Right lobe of liver (tissue), 6 donors: ENCODE measurements around the gene PLLP. TPM values are rescaled to one million over a fixed set of nuclear protein-coding genes. Genes with fewer than 3 reads are reported as not detected.

ENCODE experiments used
- ATAC-seq, 4 donors: fragments of 200-7000 bp; cut with Tn5 transposase; one replicate each; pipeline ENCODE4 v1.9.1; 2020; ENCODE audit warnings: mild to moderate bottlenecking in 4 of 4, moderate library complexity in 4 of 4
- DNase-seq, 3 donors: peaks; one replicate each; pipeline ENCODE4 v3.0.0-alpha.2; 2020
- H3K27ac ChIP-seq, 3 donors: fragments of 200-600 bp; one replicate each; pipeline ENCODE4 v1.8.0; 2022
- H3K27me3 ChIP-seq, 2 donors: fragments of 200-600 bp; one replicate each; pipeline ENCODE4 v1.8.0; 2022
- H3K36me3 ChIP-seq, 4 donors: fragments of 200-600 bp; sonication (generic) in 1 of 4; one replicate each; pipeline versions ENCODE4 v1.5.1 to v1.8.0; 2017 to 2022; ENCODE audit warnings: control low read depth in 1 of 4
- H3K4me1 ChIP-seq, 4 donors: fragments of 200-600 bp; sonication (generic) in 1 of 4; one replicate each; pipeline versions ENCODE4 v1.5.1 to v1.8.0; 2017 to 2022; ENCODE audit warnings: control low read depth in 1 of 4
- H3K4me3 ChIP-seq, 3 donors: fragments of 200-600 bp; one replicate each; pipeline ENCODE4 v1.8.0; 2022
- H3K9me3 ChIP-seq, 4 donors: fragments of 200-600 bp; sonication (generic) in 1 of 4; one replicate each; pipeline versions ENCODE4 v1.5.1 to v1.8.0; 2017 to 2022; ENCODE audit warnings: control low read depth in 1 of 4
- POLR2A ChIP-seq: fragments of 450-650 bp; IDR thresholded peaks from one replicate; pipeline ENCODE4 v1.6.1; 2017; ENCODE audit warnings: antibody characterized with exemption, mild to moderate bottlenecking
- WGBS: methylation state at CpG from one replicate; pipeline ENCODE4 v1.1.6; 2018; ENCODE audit warnings: low coverage, low lambda C conversion rate; ENCODE audit not compliant: insufficient coverage; ENCODE audit errors: missing lambda C conversion rate; 5-methylcytosine and 5-hydroxymethylcytosine counted together
- intact Hi-C, 2 donors: fragments of 100-400 bp; cut with DNase I; formaldehyde crosslinking; loops; one replicate each; pipeline versions ENCODE4 v1.11.2 to v1.14.1; 2022
- total RNA-seq, 6 experiments: library from RNA; depleted of rRNA in 2 of 6; stranded (reverse); fragments of >200 nt in 2 of 6; fragmentation: NEBNext Ultra II Directional in 3 of 6; extraction: Animal tissue kit (Norgen Biotek cat#: 25700) in 3 of 6; gene quantifications; one replicate each; pipeline versions ENCODE4 v1.1.0 to v1.2.4, GENCODE V29; 2016 to 2023
- TF ChIP-seq, protein P1 (sequence below), 4 donors: fragments of 200-600 bp in 3 of 4; fragments of 450-650 bp in 1 of 4; IDR thresholded peaks; one replicate each; pipeline versions ENCODE4 v1.5.1 to v1.8.0; 2016 to 2022; ENCODE audit warnings: antibody characterized with exemption in 4 of 4, mild to moderate bottlenecking in 2 of 4
- donor health status: DM: no; HTN: yes; CAD: no.
- donor health status: DM: no; HTN: no; CAD: no.
- donor health status: DM: no; HTN: no; CAD: no.
- donor health status: DM: no; HTN: yes; CAD: no.
- donor health status: DM: no; HTN: yes; CAD: no.

PLLP gene
- total RNA-seq, 6 experiments from 2014 or later: 2.1 to 7.4 (median 3.8) TPM

DNA sequence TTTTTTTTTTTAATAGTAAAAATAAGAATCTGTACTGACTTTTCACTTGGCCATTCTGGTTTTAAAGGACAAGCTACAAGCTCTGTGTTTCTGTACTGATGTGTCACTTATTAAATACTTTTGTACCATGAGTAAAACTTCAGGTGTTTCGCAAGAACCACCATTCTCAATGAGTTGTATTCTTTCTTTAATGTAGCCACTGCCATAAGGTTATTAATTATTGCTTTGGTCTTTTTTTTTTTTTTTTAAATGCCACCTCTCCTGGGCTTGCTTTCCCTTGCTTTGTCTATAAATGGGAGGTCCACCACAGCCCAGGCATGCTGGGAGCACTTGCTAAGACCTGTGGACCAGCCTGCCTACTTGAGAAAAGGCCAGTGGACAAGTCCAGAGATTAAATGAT lies 31.0 kb downstream of the PLLP start:
- Histone ChIP-seq H3K27me3 (no peaks in the 10 kb centered on the region), H3K9me3 (no peaks in the 10 kb centered on the region), H3K27ac (peak overlapping the region in 2 of 3 donors; percentile 79 to 97), H3K4me1 (peaks cover 0 to 30% (median 11%) of the 10 kb centered on the region in 4 donors), H3K4me3 (no peak overlapping the region), H3K36me3 (peaks cover 0 to 18% (median 9%) of the 10 kb centered on the region in 4 donors)
- DNase-seq: peak in 1 of 3 donors; percentile 38
- intact Hi-C loops: no loop called here
- 32% methylated on average over 1 of the region's 1 CpG for WGBS
- TF ChIP-seq POLR2A: no peak
- TF ChIP-seq, protein P1, sequence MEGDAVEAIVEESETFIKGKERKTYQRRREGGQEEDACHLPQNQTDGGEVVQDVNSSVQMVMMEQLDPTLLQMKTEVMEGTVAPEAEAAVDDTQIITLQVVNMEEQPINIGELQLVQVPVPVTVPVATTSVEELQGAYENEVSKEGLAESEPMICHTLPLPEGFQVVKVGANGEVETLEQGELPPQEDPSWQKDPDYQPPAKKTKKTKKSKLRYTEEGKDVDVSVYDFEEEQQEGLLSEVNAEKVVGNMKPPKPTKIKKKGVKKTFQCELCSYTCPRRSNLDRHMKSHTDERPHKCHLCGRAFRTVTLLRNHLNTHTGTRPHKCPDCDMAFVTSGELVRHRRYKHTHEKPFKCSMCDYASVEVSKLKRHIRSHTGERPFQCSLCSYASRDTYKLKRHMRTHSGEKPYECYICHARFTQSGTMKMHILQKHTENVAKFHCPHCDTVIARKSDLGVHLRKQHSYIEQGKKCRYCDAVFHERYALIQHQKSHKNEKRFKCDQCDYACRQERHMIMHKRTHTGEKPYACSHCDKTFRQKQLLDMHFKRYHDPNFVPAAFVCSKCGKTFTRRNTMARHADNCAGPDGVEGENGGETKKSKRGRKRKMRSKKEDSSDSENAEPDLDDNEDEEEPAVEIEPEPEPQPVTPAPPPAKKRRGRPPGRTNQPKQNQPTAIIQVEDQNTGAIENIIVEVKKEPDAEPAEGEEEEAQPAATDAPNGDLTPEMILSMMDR (IDR thresholded peaks at IDR 0.05): no peak
- peak in 2 of 4 donors; percentile 18 to 32 for ATAC-seq

DNA sequence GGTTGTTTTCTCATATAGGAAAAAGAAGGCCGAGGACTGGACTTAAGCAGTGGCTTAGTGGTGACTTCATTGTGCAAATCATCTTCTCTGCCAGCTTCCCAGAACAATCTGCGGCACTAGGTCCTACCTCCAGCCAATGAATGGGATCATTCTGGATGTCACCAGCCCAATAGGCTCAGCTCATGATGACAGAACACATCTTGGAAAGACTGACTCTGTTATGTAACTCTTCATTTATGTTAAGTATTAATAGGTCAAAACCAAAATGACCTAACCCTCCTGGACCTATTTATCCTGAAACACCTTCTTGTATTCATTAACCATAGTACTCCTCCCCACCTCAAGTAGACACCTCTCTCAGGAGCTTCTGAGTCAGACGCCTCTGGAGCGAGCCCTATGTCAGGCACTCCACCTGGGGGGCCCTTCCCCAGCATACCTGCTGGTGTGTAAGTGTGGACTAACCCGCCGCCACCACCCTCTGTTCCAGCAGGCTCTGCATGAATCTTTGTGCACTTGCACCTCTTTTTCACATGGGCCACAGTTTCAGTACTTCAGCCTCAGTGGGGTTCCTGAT lies 32.2 kb downstream of the PLLP start:
- peaks cover 0 to 40% (median 14%) of the 10 kb centered on the region in 4 donors for H3K4me1 ChIP-seq
- 30% methylated on average over 6 of the region's 6 CpGs for WGBS
- H3K27ac ChIP-seq: peak overlapping the region; percentile 65 to 97 (median 87)
- peak; percentile 46 to 84 (median 69) for DNase-seq
- H3K4me3 ChIP-seq: peak overlapping the region in 1 of 3 donors; percentile 13
- H3K27me3 ChIP-seq: no peaks in the 10 kb centered on the region
- ATAC-seq: peak; percentile 88 to 94 (median 91)
- intact Hi-C loops: no loop called here
- H3K9me3 ChIP-seq: no peaks in the 10 kb centered on the region
- H3K36me3 ChIP-seq: peaks cover 0 to 18% (median 9%) of the 10 kb centered on the region in 4 donors
- TF ChIP-seq POLR2A: peak; percentile 69
- TF ChIP-seq, protein P1 (IDR thresholded peaks at IDR 0.05): no peak

DNA sequence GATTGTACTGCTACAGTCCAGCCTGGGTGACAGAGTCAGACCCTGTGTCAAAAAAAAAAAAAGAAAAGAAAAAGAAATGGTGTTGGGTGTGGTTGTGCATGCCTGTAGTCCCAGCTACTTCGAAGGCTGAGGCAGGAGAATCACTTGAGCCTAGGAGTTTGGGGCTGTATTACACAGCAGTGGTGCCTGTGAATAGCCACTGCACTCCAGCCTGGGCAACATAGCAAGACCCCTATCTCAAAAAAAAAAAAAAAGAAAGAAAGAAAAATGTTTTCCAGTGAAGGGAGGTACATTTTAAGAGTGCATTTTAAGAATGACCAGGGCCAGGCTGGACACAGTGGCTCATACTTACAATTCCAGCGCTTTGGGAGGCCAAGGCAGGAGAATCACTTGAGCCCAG lies 33.1 kb downstream of the PLLP start:
- Histone ChIP-seq H3K27ac (peak overlapping the region; percentile 65 to 97 (median 87)), H3K4me1 (peaks cover 0 to 44% (median 15%) of the 10 kb centered on the region in 4 donors), H3K27me3 (no peaks in the 10 kb centered on the region), H3K9me3 (no peaks in the 10 kb centered on the region), H3K4me3 (no peak overlapping the region), H3K36me3 (peaks cover 0 to 21% (median 9%) of the 10 kb centered on the region in 4 donors)
- no peak for ATAC-seq
- intact Hi-C loops: no loop called here
- no peak for DNase-seq
- TF ChIP-seq POLR2A: no peak
- TF ChIP-seq, protein P1 (IDR thresholded peaks at IDR 0.05): no peak
- WGBS: 88% methylated on average over 2 of the region's 2 CpGs

DNA sequence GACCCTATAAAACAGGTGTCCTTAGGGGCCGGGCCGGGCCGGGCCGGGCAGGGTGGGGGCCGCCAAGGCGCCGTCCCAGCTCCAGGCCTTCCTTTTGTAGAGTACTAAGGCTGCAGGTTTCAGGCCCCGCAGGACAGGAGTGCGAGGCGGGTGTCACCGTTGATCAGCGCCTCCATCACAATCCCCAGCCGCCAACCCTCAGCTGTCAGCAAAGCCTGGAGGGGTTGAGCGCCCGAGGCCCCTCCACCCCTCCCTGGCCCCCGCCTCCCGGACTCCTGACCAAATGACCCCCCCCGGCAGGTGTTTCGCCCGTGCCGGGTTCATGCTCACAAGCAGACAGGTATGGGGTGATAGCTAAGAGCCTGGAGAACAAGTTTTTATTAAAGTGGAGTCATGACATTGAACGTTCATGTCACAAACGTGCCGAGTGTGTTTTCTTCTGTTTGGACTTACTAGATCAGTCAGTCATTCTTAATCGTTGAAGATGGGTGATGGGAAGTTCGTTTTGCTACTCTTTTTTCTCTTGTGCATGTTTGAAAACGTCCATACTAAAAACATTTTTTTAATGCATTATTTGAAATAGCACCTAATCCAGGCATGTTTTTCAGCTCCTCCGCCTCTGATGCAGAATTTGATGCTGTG lies 38.9 kb downstream of the PLLP start:
- 5% methylated on average over 13 of the region's 28 CpGs for WGBS
- peak; percentile 36 to 56 (median 54) for ATAC-seq
- TF ChIP-seq, protein P1 (IDR thresholded peaks at IDR 0.05): no peak
- TF ChIP-seq POLR2A: no peak
- H3K36me3 ChIP-seq: peaks cover 0 to 16% (median 4%) of the 10 kb centered on the region in 4 donors
- DNase-seq: peak; percentile 57 to 78 (median 76)
- H3K4me1 ChIP-seq: peaks cover 0 to 27% (median 10%) of the 10 kb centered on the region in 4 donors
- peak overlapping the region; percentile 76 to 96 (median 95) for H3K4me3 ChIP-seq
- no peaks in the 10 kb centered on the region for H3K9me3 ChIP-seq
- intact Hi-C loops: no loop called here
- peak overlapping the region; percentile 89 to 96 (median 95) for H3K27ac ChIP-seq
- no peaks in the 10 kb centered on the region for H3K27me3 ChIP-seq
